Retina (tissue), 1 donor: ENCODE data around the gene AHRR.

Experiments
- DNase-seq: peaks from one replicate; pipeline ENCODE4 v3.0.0-alpha.2; 2016

AHRR gene

DNA sequence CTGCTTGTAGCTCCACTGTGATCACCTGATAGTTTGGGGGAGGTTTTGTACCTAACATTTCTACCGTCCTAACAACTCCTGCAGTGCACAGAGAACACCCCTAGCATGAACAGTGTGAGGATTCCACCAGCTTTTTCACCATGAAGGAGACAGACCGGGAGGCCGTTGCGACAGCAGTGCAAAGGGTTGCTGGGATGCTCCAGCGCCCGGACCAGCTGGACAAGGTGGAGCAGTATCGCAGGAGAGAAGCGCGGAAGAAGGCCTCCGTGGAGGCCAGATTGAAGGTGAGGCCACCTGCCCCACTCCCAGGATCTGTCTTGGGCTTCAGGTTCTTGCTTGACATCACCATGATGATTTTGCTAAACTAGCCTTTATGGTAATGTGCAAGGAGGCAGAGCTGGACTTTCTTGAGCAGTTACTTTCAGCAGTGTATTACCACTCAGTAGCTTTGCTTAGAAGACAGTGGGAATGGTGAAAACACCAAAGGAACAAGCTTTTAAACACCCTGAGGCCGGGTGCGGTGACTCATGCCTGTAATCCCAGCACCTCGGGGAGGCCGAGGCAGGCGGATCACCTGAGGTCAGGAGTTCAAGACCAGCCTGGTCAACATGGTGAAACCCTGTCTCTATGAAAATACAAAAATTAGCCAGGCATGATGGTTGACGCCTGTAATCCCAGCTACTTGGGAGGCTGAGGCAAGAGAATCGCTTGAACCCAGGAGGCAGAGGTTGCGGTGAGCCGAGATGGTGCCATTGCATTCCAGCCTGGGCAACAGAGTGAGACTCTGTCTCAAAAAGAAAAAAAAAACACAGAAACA, 124.8 kb downstream of the AHRR start:
- DNase-seq, result no peak

DNA sequence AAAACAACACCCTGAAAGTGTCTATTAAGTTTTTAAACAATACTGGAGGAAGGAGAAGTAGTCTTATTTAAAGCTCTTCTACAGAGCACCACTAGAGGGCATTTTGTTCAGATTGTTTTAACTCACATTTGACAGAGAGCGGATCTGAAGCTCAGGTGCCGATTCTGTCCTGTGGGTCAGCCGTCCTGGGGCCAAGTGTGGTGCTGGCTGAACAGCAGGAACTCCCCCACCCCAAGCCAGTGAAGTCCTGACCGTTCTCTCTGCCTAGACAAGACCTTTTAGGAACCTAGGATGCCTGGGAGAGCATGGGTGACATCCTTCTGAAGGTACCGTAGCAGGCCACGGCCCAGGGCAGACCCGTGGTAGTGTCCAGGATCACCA, 125.4 kb downstream of the AHRR start:
- no peak for DNase-seq

DNA sequence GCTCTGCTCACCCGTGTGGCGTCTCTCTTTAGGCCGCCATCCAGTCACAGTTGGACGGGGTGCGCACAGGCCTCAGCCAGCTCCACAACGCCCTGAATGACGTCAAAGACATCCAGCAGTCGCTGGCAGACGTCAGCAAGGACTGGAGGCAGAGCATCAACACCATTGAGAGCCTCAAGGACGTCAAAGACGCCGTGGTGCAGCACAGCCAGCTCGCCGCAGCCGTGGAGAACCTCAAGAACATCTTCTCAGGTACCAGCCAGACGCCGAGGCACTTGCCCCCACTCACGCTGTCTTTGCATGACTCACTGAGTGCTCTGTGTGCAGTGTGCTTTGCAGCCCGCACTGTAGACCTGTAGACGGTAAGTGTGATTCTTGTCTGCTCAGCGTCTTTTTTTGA, 126.0 kb downstream of the AHRR start:
- DNase-seq, result no peak

DNA sequence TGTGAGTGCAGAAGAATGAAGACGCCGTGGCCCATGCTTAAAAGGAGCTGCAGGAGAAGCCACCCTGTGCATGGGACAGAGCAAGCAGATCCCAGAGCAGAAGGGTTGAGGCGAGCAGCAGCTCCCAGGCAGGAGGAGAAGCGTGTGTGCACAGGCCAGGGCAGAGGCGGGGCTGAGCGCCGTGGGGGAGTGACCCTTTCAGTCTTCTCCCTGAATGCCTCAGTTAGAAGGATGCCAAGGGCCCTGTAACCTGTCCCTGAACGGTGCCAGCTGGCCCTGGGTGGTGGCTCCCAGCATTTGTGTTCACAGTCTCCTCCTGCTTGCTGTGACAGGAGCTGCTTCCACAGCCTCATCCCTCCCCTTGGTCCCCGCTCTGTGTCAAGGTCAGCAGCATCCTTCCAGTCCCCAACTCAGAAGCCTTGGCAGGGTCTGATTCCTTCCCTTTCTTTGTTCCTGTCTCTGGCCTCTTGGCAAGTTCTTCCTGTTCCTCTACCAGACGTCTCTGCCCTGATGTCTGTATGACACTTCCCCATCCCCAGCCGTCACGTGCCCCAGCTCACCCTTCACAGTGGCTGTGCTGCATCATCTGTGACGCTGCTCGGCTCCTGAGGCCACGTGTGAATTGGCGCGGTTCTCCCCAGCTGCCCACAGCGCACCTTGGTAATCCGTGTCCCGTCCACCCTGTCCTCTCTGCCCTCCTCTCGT, 126.7 kb downstream of the AHRR start:
- no peak for DNase-seq

DNA sequence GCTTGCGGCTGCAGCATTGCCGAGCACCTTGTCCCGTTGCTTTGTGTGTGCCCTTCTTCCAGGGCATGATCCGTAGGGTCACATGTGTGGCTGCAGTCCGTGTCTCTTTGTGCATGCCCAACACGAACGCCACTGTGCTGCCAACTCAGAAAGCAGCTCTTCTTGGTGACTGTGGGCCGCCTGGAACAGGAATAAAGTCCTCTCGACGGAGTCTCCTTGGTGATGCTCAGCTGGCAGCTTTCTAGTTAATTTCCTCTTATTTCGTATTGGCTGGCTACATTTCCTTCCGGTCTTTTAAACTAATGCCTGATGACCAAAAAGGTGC, 127.2 kb downstream of the AHRR start:
- no peak for DNase-seq

DNA sequence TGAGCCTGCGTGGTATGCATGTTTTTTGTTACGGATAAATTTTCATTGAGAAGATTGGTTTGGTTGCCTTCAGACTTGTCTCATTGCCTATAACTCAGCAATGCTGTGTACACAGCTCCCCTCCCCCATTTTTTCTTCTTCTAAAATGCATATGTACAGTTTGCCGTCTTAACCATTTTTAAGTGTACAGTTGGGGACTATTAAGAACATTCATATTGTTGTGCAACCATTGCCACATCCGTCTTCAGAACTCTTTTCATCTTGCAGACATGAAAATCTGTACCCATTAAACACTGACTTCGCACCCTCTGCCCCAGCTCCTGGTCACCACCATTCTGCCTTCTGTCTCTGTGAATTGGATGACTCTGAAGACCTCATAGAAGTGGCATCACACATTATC, 127.6 kb downstream of the AHRR start:
- DNase-seq, result no peak

DNA sequence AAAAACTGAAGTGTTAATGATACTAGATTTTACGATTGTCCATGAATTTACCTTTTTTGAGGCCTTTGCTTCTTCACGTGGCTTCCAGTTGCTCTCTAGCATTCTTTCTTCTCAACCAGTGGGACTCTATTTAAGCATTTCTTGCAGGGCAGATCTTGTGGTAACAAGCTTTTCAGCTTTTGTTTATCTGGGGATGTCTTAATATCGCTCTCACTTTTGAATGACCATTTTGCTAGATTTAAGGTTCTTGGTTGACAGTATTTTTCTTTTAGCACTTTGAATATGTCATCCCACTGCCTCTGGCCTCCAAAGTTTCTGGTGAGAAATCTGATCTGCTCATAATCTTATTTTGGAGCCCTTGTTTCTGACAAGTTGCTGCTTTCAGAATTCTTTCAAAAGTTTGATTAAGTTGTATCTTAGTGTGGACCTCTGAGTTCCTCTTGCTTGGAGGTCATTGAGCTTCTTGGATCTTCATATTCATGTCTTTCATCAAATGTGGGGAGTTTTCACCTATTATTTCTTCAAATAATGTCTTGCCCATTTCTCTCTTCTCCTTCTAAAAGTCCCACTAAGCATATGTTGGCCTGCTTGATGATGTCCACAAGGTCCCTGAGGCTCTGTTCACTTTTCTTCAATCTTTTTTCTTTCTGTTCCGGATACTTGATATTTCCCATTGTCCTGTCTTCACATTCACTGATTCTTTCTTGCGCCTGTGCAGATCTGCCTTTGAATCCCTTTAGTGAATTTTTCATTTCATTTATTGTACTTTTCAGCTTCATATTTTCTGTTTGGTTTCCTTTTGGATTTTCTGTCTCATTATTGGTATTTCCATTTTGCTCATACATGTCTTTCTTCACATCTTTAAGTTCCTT, 130.3 kb downstream of the AHRR start:
- DNase-seq, result no peak

DNA sequence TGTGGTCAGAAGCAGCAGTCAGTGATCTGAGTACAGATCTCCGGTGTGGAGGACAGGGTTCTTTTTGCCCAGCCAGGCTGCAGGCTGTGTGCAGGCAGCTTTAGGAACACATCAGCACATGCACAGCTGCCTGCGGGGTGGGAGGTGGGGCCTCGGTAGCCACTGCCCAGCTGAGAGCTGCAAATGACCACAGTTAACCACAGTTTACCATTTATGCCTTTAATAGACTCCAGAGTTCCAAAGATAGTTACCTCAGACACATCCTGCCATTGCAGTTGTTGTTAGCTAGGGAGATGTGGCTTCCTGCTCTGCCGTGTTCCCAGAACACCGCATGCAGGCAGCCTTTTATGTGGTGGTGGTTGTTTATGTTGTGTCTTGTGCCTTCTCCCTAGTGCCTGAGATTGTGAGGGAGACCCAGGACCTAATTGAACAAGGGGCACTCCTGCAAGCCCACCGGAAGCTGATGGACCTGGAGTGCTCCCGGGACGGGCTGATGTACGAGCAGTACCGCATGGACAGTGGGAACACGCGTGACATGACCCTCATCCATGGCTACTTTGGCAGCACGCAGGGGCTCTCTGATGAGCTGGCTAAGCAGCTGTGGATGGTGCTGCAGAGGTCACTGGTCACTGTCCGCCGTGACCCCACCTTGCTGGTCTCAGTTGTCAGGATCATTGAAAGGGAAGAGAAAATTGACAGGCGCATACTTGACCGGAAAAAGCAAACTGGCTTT, 131.6 kb downstream of the AHRR start:
- DNase-seq, result no peak

DNA sequence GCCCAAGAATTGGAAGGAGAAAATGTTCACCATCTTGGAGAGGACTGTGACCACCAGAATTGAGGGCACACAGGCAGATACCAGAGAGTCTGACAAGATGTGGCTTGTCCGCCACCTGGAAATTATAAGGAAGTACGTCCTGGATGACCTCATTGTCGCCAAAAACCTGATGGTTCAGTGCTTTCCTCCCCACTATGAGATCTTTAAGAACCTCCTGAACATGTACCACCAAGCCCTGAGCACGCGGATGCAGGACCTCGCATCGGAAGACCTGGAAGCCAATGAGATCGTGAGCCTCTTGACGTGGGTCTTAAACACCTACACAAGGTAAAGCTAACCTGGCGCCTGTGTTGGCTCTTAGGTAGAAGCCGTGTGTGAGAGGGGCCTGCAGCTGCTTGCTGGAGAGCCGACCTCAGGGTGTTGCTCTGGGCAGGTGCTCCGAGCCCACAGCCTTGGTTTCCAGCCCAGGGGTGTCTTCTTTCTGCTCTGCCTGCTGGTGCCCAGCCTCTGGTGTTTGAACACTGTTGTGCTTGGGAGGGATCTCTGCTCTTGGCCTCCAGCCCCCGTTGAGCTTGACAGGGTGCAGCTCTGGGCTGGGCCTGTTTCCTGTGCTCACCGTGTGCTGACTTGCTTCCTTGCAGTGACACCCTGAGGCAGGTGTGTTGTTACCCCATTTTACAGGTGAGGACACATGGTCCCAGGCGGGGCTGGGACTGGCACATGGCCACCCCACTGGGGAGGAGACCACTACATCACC, 132.4 kb downstream of the AHRR start:
- no peak for DNase-seq

DNA sequence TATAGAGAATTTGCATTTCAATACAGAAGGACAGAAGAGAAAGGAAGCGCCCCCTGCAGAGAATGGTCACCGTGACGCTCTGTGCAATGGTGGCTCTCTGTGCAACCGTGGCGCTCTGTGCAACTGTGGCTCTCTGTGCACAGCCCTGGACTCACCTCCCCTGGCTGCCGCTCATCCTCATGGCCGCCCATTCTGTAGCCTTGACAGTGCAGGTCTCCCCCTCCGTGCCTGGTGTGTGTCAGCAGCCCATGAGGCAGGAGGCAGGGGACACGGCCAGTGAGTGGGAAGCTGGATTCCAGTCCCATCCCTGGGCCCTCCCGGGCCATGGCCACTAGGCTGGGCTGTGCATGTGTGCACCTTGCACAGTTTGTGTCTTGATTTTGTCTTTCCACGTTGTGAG, 133.4 kb downstream of the AHRR start:
- no peak for DNase-seq

DNA sequence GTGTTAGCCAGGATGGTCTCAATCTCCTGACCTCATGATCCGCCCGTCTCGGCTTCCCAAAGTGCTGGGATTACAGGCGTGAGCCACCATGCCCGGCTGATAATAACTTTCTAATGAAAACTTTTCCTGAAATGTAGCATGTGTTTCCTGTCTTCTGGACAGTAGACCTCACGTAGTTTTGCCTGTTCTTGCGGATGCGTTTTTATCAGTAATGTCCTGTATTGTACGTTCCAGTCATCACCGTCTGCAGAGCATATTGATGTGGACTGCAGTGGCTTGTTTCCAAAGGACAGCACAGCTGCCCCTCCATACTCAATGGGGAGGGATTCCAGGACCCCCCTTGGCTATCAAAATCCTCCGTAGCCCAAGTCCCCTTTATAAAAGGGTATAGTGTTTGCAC, 134.3 kb downstream of the AHRR start:
- DNase-seq, result no peak

DNA sequence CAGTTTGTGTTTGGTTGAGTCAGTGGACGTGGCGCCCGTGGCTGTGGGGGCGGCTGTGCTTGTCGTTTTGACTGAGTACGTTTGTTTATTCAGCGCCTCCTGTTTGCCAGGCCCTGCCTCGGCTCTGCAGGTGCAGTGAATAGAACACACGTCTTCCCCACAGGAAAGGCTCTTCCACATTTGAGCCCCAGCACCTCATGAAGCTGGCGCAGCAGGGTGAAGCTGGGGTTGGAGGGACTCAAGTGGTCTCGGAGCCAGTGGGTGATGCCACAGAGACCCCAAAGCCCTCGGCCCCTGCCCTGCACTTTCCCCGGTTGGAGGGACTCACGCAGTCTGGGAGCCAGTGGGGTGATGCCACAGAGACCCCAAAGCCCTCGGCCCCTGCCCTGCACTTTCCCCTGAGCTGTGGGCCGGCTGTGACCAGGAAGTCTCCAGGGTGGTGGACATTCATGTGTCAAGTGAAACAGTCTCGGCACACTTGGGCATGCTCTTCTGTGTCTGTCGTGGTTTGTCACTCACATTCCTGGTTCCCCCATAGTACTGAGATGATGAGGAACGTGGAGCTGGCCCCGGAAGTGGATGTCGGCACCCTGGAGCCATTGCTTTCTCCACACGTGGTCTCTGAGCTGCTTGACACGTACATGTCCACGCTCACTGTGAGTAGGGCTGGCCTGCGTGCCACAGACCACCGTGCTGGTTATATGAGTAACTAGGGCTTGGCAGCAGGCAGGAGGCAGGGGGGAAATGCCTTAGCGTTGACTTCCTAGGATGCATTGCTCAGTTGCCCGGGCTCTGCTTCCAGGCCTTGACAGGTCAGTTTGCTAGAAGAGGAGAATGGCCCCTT, 135.1 kb downstream of the AHRR start:
- DNase-seq, result no peak

DNA sequence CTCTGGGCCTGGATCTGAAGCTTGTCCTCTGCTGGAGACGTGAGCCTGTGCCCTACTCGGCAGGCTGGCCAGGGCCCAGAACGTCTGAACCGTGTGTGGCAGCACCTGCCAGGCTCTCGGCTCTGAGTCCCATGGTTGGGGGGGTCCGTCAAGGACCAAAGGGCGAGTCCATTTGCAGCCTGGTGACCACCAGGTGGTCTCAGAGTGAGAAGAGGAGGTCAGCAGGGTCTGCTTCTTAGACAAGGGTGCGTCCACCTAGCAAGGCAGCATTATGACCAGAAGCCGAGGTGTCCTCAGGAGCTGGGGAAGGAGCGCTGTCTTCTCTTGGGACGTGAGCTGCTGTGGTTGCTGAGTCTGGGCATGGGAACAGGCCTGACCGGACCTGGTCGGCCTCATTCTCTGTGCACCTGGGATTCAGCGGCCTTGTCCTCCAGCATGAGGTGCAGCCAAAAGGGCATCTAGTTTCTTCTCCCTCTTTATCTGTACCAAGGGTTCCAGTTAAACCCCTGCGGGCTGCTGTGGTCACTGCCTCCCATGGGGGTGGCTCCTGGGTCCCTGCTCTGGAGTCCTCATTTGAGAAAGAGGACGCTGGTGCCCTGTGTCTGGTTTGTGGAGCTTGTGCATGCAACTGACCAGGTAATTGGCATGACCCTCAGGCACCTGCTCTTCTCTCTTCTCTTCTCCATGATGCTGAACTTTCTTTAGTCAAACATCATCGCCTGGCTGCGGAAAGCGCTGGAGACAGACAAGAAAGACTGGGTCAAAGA, 135.9 kb downstream of the AHRR start:
- DNase-seq, result no peak

DNA sequence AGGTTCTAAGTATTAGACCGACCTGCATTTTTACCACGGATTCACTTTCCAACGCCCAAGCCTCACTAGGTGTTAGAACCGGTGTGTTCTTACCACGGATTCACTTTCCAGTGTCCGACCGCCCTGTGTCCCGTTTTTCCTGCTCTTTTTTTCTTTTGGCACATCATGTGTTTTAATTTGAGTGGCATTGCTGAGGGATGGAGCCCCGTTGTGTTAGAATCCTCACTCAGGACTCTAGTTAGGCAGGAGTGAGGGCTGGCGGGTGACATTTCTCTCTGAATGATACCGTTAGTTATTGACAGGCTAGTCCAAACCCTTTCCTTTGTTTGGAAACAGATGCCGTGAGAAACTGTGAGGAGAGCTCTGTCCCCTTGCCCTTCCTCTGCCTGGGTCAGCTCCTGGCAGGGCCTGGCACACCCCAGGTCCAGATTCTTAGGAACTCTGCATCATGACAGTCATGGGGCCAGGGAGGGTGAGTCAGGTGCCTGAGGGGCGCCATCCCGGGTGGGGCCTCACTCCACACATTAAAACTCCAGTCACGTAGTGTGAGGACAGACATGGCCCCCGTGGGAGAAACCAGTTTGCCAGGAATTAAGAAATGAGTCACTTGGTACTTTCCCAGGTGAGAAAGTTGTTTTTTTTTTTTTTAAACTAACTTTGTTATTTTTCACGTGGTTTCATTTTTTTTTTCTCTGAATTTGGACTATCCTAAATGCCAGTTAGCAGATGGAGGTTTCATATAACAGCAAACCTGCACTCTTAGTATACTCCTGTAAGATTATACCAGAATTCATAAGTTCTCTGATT, 137.2 kb downstream of the AHRR start:
- DNase-seq, result no peak

DNA sequence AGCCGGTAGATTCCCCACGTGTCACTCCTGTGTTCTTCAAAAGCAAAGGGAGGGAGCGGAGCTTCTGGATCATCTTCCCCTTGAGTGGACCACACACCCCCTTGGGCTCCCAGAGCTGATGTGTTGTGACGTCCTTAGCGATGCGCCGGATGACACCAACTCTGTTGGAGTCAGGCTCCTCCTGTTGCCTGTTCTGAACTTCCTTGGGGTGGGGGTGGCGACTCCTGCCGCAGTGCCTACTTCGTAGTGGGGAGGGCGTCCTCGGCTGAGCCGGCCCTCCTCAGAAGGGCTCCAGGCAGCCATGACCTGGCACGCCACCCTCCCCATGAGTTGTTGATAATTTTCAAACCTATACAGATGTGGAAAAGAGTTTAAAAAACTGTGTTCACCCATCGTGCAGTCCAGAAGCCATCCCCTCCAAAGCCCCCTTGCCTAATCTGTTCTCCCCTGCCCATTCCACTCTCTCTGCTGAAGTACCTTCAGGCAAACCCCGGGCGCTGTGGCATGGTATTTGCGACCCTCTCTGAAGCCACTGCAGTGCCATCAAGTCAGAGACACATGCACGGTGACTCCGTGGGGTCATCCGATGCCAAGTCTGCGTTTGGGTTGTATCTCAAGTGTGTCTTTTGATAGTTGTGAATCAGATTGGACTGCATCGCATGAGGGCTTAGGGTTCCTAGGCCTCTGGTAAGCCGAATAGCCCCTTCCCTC, 138.2 kb downstream of the AHRR start:
- DNase-seq, result no peak

DNA sequence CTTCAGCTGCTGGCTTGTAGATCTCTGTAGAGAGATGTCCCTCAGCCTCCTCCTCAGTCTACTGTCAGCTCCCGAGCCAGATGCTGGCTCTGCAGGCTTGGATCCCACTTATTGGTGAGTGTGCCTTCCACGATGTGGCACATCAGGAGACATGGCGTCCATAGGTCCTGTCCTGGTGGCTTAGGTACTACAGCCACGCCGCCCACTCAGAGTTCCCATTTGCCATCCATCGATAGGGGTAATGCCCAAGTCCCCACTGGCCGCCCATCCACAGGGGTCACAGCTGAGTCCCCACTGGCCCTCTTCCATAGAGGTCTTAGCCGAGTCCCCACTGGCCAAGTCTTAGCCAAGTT, 138.7 kb downstream of the AHRR start:
- DNase-seq, result no peak

DNA sequence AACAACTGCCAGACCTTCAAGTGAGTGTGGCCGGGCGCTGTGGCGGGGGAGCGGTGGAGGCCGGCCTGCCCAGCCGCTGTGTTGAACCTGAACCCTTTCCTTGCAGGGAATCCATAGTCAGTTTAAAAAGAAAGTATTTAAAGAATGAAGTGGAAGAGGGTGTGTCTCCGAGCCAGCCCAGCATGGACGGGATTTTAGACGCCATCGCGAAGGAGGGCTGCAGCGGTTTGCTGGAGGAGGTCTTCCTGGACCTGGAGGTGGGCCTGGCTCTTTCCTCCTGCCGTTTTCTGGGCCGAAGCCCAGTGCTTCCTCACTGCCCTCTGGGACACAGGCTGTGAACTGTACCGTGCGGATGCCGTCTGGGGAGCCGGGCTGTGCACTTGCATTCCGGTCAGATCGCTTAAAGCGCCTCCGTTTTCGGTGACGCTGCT, 140.6 kb downstream of the AHRR start:
- no peak for DNase-seq

DNA sequence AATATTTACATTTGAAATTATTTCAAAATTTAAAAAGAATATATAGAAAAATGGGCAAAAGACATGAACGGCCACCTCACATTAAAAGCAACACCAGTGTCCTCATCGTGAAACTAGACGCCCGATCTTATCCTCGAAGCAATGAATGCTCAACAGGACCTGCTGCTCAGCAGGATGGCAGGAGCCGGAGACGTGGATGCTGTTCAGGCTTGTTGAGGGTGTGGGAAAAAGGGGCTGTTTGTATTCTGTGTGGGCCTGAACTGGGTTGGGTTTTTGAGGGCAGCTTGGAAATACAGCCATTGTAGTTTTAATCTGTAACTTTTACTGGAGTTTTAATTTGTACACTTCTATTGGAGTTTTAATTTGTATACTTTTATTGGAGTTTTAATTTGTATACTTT, 141.8 kb downstream of the AHRR start:
- no peak for DNase-seq

DNA sequence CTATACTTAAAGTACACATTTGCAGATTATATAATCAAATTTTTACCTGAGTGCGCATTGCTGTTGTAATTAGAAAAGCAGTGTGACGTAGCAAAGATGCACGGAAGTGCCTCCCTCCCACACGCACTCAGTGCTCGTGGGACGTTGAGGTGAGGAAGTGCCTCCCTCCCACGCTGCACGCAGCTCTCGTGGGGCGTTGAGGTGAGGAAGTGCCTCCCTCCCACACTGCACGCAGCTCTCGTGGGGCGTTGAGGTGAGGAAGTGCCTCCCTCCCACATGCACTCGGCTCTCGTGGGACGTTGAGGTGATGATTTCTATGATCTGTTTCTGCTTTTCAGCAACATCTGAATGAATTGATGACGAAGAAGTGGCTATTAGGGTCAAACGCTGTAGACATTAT, 142.4 kb downstream of the AHRR start:
- no peak for DNase-seq
